GM12801 (cell line): ENCODE results near the gene ACAD11.

Source experiments
- CTCF ChIP-seq: IDR thresholded peaks from one replicate; pipeline ENCODE4 v1.5.1; 2011; ENCODE audit warnings: control low read depth; ENCODE audit not compliant: insufficient read length; ENCODE audit errors: extremely low read depth

ACAD11 gene

GRCh38 chr3:132549890-132550578 is 109.6 kb downstream of the ACAD11 start:
- TF ChIP-seq CTCF: no peak

- TF ChIP-seq CTCF: no peak
Observed at GRCh38 chr3:132549169-132549568, 110.4 kb downstream of the ACAD11 start.

- no peak for TF ChIP-seq CTCF
Observed at GRCh38 chr3:132545471-132545870, 114.1 kb downstream of the ACAD11 start.

GRCh38 chr3:132544130-132544529 is 115.5 kb downstream of the ACAD11 start:
- TF ChIP-seq CTCF: no peak

- no peak for TF ChIP-seq CTCF
Observed at GRCh38 chr3:132543011-132543739, 116.4 kb downstream of the ACAD11 start.

GRCh38 chr3:132542577-132542976 is 117.0 kb downstream of the ACAD11 start:
- TF ChIP-seq CTCF: no peak

- no peak for TF ChIP-seq CTCF
Observed at GRCh38 chr3:132539681-132540080, 119.9 kb downstream of the ACAD11 start.
